GM18517 (cell line): ENCODE data around the gene FNDC11.
"Not testable (repeated sequence)": the region's sequence is repeated elsewhere in the genome, so short reads cannot be mapped to it uniquely, and the experiment has no call there.

ENCODE experiments used
- ATAC-seq: cut with Tn5 transposase; IDR thresholded peaks from one replicate; pipeline ENCODE4 v1.9.1; 2021; ENCODE audit warnings: mild to moderate bottlenecking, moderate library complexity; ENCODE audit not compliant: unreplicated experiment

Gene FNDC11

GRCh38 chr20:63552481-63553249, 1.3 kb upstream of the FNDC11 start:
- no peak for ATAC-seq

GRCh38 chr20:63553251-63553932, 567 bp upstream of the FNDC11 start:
- no peak for ATAC-seq

GRCh38 chr20:63554361-63555278, 661 bp downstream of the FNDC11 start:
- no peak for ATAC-seq

- no peak for ATAC-seq
Measured at GRCh38 chr20:63555661-63556381, 1.9 kb downstream of the FNDC11 start.

- ATAC-seq = no peak
Measured at GRCh38 chr20:63556873-63557478, 3.0 kb downstream of the FNDC11 start.

GRCh38 chr20:63557481-63557891, 3.5 kb downstream of the FNDC11 start:
- no peak for ATAC-seq

GRCh38 chr20:63558804-63559484, 5.0 kb downstream of the FNDC11 start:
- no peak for ATAC-seq

- not testable (repeated sequence) for ATAC-seq
Measured at GRCh38 chr20:63559485-63560332, 5.8 kb downstream of the FNDC11 start.

- no peak for ATAC-seq
Measured at GRCh38 chr20:63560333-63560805, 6.4 kb downstream of the FNDC11 start.

- no peak for ATAC-seq
Measured at GRCh38 chr20:63560856-63561609, 7.1 kb downstream of the FNDC11 start.

- no peak for ATAC-seq
Measured at GRCh38 chr20:63561624-63562396, 7.9 kb downstream of the FNDC11 start.

GRCh38 chr20:63562461-63563224, 8.7 kb downstream of the FNDC11 start:
- ATAC-seq = no peak

- ATAC-seq = no peak
Measured at GRCh38 chr20:63563225-63563935, 9.4 kb downstream of the FNDC11 start.

GRCh38 chr20:63564036-63564810, 10.3 kb downstream of the FNDC11 start:
- no peak for ATAC-seq
